HG02678 (cell line): ENCODE measurements around the gene DNASE1L3.
"Not testable (repeated sequence)": the region's sequence is repeated elsewhere in the genome, so short reads cannot be mapped to it uniquely, and the experiment has no call there.

ENCODE experiments used
- ATAC-seq: cut with Tn5 transposase; IDR thresholded peaks from one replicate; pipeline ENCODE4 v1.9.1; 2021; ENCODE audit warnings: mild to moderate bottlenecking, moderate library complexity; ENCODE audit not compliant: unreplicated experiment

Gene DNASE1L3

GRCh38 chr3:58210761-58211460 lies at the start of gene DNASE1L3:
TSS of gene DNASE1L3 (minus strand) at chr3:58210972. CDS start at chr3:58210906, 66 bp downstream.
- no peak for ATAC-seq

- ATAC-seq = no peak
These were observed 49.5 kb upstream of the DNASE1L3 start for GRCh38 chr3:58260261-58260731.

DNA sequence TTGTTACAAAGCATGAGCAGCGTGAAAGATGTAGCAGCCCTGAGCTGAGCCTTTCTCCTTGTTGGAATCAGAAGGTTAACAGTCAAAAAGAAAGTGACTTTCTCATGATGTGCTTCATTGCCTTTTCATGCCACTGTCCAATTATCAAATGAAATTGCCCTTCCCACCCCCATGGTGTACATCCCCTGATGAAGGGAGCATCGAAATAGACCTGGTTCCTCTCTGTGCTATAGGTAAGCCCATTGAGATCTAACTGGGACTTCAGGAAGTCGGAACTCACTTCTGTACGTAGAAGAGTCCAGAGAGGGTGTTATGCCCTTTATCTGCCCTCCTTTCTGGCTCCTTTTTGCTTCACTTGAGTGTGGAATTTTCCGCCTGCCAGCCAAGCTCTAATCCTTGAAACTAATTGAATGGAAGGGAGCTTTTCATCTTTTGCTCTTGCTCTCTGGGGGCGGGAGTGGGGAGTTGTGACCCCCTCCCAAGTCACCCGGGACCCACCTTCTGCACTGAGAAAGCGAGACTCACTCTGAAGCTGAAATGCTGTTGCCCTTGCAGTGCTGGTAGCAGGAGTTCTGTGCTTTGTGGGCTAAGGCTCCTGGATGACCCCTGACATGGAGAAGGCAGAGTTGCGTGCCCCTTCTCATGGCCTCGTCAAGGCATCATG lies 47.8 kb upstream of the DNASE1L3 start:
- ATAC-seq = no peak

DNA sequence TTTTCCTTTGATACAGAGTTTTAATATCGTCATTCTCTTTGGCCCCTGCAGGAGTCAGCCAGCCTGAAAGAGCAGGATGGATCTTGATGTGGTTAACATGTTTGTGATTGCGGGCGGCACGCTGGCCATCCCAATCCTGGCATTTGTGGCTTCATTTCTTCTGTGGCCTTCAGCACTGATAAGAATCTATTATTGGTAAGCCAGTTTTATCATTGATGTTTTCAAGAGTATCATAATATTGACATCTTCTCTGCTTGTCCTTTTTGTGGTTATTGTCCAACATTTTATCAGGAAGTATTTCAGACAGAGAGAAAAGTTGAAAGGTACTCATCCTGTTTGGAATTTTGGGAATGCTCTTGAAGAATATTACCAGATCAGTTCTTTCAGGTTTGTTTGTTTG lies 45.7 kb upstream of the DNASE1L3 start:
- ATAC-seq = no peak

- no peak for ATAC-seq
These were observed 45.3 kb upstream of the DNASE1L3 start for GRCh38 chr3:58256061-58256460.

DNA sequence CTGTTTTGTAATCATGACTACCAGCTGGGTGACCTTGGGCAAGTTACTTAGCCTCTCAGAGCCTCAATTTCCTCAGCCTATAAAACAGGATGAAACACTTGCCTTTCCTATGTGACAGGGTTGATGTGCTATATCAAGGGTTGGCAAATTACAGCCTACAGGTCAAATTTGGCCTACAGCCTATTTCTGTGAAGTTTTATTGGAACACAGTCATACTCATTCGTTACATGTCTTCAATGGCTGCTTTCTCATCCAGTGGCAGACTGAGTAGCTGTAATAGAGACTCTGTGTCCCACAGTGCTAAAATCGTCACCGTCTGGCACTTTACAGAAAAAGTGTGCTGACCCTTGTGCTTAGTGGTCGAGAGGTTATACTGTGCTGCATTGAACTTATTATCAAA lies 43.4 kb upstream of the DNASE1L3 start:
- no peak for ATAC-seq

GRCh38 chr3:58251631-58252035 lies 40.9 kb upstream of the DNASE1L3 start:
- ATAC-seq = no peak

DNA sequence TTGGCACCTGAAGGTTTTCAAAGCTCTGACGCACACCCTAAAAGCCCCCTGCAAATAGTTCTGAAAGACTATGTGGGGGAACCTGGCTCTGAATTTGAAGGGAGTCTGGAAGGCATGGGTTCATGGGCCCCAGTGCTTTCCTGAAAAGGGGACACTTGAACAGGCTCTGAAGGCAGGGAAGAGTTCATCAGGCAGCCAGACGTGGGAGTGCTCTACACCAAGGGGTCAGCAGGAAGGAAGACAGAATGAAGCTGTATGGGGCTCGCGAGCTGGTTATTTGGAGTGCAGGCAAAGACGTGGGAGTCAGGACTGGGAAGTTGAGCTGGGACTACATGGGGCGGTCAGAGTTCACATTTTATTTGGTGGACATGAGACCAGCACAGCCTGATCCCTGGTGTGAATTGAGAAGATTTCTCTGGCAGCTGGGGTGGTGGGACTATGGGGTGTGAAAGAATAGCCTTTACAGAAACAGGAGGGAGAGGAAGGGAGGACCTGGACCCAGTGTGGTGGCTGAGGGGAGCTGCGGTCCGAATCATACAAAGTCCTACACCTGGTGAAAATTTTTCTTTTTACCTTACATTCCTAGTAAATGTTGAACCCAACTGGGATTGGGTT lies 39.4 kb upstream of the DNASE1L3 start:
- ATAC-seq = no peak

DNA sequence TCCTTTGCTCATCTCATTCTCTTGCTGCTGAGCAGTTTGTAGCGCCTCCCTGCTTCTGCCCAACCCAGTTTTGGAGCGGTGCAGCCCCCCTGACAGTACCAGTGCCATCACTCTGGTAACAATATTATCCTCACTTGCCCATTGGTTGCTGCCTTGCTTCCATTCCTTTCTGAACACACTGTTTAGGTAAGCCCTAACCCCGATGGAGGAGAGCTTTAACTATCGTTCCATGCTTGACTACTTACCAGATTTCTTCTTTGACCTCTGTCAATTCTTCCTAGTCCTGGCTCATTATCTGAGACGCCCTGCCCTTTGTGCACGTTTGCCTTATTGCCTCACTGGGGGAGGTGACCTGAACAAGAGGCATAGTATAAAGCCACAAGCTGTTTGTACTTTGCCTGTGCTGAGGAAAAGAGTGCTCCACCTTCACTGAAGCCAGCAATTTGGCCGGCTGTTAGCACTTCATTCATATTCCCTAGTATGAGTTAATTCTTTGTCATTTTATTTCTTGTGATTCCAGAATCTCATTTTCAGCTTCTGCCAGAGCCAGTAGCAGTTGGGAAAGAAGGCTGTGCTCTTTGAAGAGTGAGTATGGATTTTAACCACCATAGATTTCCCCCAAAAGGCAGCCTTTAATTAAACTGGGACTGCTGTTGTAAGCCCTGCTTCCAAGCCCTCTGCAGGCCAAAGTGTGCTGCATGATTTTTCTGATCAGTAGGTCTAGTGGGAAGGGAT lies 38.8 kb upstream of the DNASE1L3 start:
- ATAC-seq = no peak

DNA sequence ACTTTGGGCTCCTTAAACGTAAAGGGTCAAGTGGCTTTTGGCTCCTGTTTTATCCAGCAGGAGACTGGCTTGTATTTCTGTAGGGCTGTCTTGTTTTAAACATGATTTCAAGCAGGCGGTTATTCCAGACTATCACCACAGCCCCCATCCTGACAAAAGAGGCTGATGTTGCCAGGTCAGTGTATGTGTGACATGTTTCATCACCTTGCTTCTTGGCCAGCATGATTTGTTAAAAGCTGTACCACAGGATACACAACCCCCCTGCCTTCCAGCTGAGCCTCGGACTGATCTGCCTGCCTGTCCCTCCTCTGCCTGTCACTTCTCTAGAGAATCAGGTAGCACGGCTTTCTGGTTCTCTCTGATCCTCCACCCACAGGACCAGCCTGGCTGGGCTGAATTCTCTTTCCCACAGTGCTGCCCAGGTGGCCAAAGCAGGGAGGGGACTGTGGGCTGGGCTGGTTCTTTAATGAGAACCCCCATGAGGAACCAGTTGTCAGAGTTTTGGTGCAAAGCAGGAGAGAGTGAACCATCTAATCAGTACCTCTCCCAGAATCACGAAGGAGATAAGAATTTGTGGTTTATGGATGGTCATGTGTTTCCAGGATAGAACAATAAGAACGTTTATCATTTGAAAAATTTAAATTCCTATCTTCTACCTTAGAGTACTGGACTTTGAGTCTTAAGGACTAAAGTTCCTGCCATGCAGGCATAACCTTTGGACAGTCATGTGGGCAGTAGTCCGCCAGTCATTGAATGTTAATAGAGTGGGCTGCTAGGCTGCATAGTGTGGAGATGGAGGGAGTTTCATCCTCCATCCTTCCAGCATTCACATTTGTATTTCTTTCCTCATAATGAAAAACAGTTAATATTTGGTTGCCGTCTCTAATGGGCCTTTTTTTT lies 35.6 kb upstream of the DNASE1L3 start:
- ATAC-seq = no peak

DNA sequence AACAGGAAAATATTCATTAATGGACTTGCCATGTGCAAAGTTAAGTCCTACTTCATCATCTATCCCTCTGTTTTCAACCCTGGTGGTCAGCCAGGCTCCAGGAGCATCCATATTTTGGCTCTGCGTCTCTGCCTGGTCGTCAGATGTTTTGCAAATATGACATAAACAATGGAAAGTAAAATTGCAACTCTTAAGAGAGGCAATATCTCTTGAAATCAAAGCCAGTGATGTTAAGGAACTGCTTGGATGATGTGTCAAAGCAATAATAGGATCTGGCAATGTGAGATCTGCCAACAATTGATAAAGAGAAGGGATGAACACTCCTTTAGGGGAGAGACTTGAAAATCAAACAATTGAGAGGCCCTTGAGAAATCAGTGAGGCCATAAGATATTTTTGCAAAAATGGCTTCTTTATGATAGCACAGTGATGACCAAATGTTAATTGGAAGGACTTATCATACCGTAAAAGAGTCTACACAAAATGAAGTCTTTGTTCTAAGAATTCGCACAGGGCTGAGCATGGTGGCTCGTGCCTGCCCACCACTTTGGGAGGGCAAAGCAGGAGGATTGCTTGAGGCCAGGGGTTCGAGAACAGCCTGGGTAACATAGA lies 33.3 kb upstream of the DNASE1L3 start:
- ATAC-seq = no peak

GRCh38 chr3:58242860-58243259 lies 32.1 kb upstream of the DNASE1L3 start:
- ATAC-seq = not testable (repeated sequence)

DNA sequence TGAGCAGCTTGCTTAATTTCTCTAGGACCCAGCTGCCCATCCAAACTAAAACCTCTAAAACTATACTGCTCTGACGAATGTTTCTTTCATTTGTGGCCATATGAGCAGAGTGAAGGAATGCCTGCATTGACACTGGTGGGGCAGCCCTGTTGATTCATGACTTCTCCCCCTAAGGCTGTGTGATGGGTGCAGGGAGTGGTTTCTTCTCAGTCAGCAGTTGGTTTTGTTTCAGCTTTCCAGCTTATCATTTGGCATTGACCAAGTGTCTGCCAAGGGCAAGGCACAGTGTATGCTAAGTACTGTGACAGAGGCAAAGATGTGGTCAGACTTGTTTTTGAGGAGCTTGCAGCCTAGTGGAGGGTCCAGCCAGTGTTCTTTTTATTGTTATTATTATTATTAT lies 31.6 kb upstream of the DNASE1L3 start:
- no peak for ATAC-seq

- no peak for ATAC-seq
These were observed 30.7 kb upstream of the DNASE1L3 start for GRCh38 chr3:58241306-58242044.

GRCh38 chr3:58238830-58239229 lies 28.1 kb upstream of the DNASE1L3 start:
- no peak for ATAC-seq

DNA sequence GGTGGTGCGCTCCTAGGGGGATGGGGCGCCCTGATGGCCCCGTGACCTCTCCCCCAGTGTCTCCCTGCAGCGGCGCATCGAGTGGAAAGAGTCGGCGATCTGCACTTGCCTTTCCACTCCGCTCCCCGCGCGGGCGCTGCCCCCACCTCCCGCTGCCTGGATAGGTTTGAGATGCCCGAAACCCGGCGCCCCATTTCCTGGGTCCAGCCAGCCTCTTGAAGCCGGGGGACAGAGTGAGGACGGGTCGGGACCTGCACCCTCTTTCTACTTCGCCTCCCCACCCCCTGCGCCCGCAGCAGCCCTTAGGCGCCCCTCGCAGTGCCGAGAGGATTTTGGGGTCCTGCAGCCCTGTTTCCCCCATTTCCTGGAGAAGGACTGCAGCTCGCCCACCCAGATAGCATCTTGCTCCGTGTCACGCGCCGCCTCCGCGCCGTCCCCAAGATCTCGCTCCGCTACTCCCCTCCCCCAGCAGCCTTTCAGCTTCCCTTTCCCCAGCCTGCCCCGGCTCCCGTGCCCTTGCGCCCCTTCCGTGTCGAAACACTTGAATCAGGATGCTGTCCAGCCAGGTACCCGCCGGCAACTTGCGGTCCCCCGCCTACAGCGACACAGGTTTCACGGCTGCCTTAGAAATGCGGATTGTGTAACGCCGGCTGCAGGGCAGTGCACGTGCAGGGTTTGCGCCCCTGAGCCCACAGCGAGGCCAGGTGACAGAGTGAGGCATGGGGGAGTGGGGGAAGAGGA lies 27.3 kb upstream of the DNASE1L3 start:
- ATAC-seq = peak; percentile 34

GRCh38 chr3:58237238-58237940 lies 26.6 kb upstream of the DNASE1L3 start, which contains the start of gene ABHD6:
TSS of gene ABHD6 (plus strand) at chr3:58237792. CDS start at chr3:58256587, 18,795 bp downstream.
- peak; percentile 75 for ATAC-seq
